HG03442 (cell line): ENCODE measurements around the gene FAF1.

ENCODE experiments used
- ATAC-seq: cut with Tn5 transposase; IDR thresholded peaks from one replicate; pipeline ENCODE4 v1.9.1; 2021; ENCODE audit warnings: mild to moderate bottlenecking, moderate library complexity; ENCODE audit not compliant: unreplicated experiment

The FAF1 gene

DNA sequence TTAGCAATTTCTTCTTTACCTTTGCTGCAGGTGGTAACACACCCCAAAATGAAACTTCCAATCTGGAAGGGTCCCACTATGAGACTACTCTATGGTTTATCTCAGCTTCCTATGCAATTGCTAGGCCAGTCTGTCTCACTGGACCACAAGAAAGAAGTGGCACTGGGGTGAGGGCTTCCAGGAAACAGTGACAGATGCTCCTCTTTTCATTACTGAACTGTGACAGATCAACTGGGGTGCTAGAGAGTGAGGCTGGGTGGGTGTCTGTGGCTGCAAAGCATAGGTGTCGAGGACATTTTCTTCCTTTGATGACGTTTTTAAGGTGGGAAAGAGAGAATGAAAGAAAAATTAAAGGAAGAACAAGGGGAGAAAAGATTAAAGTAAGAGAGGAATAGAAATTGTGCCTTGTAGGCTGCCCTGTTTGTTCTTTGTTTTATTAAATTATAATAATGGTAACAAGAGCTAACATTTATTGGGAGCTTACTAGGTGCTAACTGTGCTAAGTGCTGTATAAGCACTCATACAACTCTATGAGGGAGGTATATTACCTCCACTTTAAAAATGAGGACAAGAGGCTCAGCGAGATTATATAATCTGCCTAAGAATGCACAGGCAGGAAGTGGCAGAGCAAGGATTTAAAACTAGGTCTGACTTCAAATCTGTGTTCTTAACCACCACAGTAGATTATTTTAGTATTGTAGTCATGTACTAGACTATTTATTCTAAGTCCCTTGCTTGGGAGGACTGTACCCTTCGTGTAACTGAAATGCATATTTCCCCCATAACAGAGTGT lies 509.0 kb downstream of the FAF1 start:
- ATAC-seq = no peak

DNA sequence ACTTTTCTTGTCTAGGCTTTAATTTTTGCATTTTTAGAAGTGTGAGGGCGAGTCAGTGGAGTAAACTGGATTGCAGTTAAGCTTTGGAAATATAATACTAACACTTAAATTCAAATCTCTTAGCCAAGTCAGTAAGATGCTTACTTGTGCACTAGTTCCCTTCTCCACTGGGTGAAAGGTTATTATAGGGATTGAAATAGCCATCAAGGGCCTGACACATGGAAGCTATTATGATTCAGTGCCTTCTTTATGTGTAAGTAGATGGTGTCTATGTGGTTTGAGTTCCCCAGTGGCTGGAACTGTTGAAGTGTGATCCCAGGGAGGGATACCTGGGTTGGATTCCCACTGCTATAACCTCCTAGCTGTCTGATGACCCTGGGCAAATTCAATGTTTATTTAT lies 512.1 kb downstream of the FAF1 start:
- no peak for ATAC-seq

DNA sequence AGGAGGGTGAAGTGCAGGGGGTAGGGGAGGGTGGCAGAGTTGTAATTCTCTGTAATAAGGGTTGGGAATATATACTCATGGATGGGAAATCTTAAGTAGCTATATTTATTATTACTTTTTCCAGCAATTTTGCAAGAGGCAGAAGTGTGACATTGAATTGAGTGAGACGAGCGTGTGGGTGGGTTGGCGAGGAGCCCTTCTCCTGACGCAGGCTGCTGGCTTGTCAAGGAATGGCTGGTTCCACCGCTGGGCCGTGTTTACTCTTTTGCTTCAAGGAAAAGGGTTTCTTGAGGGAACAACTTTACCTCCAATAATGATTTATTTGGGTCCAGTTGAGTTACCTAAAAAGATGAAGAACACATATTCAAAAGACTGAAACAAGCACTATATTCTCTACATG lies 518.9 kb downstream of the FAF1 start:
- ATAC-seq = no peak

DNA sequence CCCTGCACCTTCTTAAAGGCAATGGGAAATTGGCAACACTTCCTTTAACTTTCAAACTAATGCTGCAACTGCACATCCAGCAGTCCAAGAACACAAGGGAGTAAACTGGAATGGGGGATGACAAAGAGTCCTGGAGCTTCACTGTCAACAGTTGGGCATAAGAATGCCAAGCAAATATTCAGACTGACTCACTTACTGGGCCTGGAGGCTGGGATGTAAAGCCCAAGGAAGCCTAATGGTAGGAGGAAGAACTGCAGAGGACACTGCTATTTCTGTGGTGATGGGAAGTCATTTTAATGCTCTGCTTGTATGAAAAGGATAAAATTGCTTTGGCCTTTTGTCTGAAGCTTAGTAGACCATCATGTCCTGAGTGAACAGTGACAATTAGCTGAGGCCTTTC lies 521.1 kb downstream of the FAF1 start:
- ATAC-seq = no peak

DNA sequence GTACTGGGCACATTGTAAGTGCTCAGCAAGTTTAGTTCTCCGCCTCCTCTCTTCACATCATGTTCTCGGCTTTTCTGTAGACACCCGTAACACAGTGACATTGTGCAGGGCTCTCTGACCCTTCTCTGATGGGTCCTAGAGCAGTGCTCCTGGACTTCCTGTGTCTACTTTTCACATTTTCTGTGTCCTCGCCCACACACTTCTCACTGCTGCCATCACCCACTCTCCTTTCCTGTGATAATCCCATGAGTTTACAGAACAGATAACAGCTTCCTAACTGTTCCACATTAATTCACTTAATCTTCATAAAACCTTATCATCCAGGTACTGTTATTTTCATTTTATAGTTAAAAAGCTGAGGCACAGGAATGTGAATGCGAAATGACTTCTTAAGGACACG lies 523.6 kb downstream of the FAF1 start:
- ATAC-seq = no peak

DNA sequence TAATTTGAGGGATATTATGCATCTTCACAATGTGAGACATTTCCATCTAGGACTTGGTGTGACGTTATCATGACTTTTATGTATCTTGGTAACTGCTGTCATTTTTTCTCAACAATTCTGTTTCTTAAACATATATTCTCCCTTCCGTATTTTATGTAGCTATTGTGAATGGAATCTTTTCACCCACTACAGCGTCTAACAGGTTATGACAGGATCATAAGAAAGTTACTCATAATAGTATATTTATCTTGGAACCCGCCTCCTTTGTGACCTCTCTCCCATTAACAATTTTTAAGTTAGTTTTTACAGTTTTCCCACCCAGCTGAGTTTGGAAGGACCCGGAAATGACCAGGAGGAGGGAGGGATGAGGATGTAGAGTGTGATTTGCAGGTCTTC lies 530.1 kb downstream of the FAF1 start:
- ATAC-seq = no peak

DNA sequence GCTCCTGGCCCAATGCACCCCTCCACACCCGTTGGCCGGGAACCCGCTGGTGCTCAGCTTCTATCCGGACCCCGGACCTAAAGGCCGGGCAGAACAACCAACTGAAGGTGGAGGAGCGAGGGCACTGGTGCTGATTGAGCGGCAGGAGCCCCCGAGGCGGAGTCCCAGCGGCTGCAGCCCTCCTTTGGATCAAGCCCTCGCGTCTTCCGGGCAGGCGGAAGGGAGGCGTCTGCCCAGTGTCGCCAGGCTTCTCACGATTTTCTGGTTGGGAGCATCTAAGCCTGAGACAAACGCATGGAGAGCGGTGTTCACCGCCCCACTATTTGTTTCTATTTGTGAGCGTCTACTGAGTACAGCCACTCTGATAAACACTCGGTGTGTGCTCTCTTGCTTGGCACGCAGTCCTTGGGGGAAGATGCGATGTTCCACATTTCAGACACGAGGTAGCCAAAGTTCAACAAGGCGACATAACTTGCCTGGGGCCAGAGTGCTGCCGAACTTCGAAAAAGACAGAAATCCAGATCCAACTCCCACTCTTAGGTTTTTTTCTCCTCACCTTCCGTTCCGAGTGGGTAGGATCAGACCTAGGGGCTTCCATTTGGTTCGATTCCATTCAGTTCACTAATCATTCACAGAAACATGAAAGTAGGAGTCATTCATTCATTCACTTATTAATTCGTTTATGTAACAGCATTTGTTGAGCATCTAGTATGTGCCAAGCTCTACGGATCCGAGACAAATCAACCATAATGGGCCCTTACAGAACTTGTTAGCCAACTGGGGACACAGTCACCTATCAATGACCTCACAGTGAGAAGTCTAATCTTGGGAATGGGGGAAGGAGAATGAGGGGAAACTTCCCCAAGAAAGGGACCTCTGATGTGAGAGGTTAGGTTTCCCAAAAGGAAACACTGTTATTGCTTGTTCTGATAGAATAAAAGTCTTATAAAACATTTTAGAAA lies 532.0 kb downstream of the FAF1 start:
- no peak for ATAC-seq

DNA sequence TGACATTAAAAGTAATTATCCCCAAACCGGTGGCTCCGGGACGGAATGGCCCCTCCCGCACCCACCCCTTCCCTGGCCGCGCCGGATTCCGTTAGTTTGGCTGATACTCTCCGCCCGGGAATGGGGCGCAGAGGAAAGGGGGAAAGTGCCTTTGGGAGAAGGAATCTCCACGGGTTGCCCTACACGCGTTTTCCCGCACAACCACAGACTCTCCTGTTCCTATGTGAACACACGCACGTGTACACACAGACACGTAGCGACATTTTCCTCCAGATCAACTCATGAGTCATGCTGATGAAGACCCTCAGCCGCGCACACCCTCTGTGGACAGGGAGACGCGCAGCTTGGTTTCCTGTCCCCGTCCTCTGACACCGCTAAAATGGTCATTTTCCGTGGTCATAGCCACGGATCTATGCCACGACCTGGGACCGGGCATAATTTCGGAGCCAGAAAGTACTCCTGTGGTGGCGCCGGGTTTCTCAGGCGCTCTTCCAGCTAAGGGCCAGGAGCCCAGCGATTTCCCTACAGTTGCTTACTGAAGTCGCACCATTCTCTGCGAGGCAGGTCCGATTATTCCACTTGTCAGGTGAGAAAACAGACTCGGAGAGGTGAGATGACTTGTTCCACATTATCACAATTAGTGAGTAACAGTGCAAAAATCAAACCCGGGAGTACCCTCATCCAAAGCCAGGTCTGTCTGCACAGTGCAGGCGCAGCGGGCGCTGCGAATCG lies 532.8 kb downstream of the FAF1 start:
- no peak for ATAC-seq

DNA sequence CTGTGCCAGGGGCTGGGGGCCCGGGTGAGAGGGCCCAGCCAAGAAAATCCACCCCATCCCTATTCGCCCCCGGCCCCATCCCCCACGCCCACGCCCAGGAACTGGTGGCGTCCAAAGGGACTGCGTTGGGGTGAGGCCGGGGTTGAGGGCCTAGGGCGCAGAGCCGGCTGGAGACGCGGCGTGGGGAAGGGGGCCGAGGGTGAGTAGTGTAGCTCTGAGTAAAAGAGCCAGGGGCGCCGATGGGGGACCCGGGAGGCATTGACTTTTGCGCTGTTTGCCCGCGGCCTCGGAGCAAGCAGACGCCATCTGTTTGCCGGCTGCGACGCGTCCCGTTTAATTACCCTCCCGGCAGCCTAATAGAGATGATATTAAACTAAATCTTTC lies 533.4 kb downstream of the FAF1 start:
- ATAC-seq = no peak

DNA sequence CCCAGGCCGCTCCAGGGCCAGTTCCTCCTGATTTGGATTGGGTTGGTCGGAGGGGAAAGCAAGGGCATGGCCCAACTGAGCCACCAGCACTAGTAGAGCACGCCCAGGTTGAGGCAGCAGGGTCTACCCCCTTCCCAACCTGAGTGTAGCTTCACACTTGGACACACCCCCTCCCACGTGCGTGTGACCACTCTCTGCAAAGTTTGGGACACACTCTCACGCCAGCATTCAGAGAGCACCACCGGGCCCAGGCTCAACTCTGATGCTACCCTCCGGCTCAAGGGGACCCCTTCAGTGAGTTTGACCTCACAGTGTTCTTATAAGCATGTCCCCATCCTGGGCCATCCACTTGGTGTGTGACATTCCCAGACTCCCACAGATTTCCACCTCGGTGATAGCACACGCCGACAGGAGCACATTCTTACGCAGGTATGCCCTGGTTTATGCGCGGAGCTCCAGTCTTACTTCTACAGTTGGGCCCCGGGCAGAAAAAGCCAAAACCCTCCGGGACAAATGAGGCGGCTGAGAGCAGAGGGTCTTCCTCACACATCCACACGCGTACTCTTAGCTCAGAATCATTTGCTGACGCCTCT lies 533.9 kb downstream of the FAF1 start:
- no peak for ATAC-seq

DNA sequence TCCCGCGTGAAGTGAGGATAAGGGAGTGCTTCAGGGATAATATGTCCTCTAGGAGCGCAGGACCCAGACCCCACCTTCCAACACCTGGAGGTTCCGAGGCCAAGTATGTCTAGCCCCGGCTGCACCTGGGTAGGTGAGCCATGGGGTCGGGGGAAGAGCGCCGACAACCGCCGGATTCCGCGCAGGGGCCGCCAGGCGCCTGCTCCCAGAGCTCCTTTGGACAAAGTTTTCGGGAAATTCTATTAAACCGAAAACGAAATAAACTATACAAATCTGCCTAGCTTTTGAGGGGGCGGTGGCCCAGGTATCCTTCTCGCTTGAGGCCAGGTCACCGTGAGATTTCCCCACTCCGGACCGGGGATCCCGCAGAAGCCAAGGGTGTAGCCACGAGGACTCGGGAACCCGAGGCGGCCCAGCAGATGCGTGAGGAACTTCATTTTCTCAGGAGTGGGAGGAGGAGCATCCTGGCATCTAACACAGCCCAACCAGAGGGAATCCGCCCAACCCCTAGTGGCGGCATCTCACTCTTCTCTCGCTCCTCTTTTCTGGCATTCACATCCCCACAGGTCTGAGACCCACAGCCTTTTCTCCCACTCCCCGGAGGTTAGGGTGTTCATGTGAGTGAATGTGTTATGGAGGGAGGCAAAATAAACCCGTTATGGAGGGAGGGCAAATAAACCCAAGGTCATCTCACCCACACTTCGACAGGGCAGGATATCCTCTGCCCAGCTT lies 534.5 kb downstream of the FAF1 start:
- no peak for ATAC-seq

DNA sequence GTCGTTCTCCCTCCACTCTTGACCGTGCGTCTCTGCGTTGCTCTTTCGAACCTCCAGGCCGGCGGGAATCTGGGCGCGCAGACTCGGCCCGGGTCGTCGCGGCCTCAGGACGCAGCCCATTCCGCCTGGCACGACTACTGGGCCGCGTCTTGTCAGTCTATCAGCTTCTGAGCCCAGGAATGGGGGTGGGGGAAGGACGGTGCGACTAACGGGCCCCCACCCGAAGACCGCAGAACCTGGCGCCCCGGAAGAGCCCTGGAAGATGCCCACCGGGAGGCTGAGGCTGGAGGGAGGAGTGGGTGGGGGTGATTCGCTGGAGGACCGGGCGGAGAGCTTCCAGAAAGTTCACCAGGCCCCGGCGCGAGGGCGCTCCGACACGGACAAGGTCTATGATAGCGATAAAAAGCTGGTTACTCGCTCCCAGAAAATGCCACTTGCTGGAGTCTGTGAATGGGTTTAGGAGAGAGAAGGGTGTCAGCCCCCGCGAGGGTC lies 535.1 kb downstream of the FAF1 start:
- no peak for ATAC-seq

DNA sequence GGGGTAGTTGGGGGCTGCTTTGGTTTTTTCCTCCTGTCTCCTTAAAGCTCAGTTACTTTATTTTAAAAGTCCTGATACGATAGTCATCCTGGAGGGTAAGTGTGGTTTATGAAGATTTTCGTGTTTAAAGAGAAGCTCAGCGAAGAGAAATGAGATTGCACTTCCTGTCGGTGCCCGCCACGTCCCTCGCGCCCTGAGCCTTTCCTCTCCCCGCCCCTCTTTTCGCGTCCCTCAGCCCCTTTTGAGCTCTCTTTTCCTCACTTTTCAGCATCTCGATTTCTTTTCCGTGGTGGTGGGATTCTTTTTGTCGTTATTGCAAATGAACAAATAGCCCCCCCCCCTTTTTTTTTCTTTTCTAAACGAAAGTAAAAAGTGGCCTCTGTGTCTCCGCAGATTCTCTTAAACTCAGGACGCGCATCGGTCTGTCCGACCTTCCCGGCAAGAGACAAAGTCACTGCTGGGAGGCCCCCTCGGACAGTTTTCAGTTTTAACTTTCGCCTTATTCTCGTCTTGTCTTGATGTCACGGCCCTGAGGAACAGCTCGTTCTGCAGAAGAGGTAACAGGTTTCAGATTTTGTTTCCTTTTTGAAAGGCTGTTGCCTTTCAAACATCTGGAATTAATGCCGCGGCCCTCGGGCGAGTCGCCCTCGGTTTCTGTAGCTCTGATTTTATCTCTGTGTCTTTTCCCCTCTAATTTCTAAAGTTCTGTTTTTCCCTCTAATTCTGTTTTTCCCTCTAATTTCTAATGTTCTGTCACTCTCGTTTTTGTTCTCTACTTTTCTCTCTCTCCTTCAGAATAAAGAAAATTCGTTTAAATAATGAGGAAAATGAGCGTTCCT lies 535.8 kb downstream of the FAF1 start:
- ATAC-seq = no peak

DNA sequence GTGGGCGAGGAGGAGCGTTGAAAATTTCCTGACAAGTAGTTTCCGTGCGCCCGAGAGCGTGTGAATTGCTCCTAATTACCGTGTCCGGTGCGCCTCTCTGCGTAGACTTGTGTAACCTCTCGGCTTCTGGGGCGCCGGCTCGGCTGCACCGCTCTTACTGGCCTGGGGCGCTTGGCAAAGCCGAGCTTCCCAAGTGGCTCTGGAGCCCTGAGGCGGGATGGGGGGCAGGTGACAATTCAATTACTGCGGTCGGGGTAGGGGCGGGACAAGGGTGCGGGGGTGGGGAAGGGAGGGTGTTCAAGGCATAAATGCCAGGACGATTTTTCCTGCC lies 536.4 kb downstream of the FAF1 start:
- no peak for ATAC-seq

DNA sequence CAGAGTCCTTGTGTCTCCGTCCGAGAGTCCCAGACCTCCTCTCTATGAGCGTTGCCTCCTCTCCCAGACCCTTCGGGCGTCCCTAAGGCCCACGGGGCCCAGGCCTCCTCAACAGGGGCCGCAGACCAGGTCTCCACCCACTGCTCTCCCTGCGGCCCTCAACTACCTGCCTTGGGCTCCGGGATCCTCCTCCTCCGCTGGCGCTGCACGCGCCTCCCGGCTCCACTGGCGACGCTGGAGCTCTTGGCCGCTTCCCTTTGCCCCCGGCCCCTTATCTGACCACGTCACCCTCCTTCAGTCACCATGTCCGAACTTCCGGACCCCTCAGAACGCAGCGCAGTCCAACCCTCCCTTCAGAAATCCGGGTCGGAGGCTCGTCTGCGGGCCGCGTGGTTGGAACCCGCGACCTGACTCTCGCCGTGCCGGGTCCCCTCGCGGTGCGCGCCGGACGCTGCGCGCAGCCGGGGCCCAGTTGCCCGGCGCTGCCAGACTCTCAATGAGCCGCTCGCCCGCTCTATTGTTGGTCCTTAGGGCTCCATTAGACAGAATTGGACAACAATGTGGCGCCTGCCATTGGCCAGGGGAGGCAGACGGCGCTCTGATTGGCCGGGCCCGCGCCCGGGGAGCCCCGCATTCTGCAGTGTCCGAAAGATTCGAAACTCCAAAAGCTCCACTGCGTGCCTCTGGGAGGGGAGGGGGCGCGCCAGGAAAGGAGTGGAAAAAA lies 537.0 kb downstream of the FAF1 start, which contains the start of gene DMRTA2:
Gene DMRTA2, minus strand, starts transcription at position 498 of the 724 bp plus-strand sequence. CDS start 1,907 bp downstream, outside the sequence.
- no peak for ATAC-seq

DNA sequence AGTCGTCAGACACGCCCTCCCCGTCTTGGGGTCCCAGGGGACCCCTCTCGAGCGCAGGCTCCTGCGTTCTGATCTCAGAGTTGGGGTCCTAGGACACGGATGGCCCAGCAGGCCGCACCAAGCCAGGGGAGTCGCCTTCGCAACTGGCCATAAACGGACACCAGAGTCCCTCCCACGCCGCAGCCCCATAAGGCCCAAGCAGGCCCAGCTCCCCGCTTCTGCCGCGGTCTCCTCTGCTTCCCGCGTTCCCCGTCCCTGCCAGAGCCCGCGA lies 537.5 kb downstream of the FAF1 start:
- ATAC-seq = no peak

DNA sequence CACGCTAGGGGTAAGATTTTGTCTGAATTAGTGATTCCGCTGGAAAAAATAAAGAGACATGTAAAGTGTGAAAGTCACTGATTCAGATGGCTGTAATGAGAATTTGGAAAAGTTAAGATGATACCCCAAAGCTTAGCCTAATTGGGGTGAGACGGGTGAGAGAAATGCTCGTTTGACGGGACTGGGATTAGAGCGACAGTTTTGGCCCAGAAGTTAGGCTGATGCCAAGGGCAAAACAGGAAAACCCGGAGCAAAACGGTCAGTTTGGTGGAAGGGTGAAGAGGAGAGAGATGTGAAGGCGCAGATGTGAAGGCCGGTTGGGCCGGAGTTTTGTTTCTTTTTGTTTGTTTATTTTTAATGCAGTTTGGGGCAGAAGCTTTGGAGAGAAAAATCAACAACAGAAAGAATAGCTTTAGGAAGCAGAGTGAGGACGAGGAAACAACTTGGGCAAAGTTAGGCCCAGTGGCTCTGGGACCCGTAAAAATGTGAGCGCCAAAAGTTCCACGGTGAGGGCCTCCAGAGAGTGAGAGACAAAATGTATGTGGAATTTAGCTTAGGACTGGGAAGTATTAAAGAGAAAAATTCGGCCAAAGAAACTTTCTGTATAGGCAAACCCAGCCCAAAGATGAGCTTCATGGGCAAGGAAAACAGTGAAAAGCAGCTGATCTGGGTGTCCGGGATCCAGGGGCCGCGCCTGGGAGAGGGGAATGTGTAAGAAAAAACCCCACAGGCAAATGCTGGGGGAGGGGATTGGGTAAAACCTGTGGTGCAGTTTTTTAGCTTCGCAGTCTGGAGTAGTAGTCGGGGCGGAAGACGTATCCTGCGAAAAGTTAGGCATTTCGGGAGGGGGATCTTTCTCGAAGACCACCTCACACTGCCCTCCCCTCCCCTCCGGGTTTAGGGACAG lies 538.0 kb downstream of the FAF1 start:
- ATAC-seq = no peak

DNA sequence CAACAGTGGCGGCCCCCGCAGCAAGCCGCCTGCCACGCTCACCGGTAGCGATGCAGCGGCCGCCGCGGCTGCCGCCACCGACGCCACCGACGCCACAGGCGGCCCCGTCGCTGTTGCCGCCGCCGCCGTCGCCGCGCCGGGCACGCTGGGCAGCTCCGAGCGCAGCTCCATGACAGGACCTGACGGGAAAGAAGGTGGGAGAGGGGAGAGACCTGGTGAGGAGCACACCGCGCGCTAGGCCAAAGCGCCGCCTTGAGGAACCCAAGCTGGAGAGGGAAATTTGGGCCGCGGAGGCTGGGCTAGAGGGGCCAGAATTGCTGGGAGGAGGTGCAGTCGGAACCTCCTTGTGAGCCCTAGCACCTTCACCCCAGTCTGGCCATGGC lies 538.7 kb downstream of the FAF1 start:
- no peak for ATAC-seq
